Thoracic aorta (tissue), 2 donors: ENCODE data around the gene SDK2. TPM values are rescaled to one million over a fixed set of nuclear protein-coding genes. Genes with fewer than 3 reads are reported as not detected.

Experiments used
- ATAC-seq: fragments of 150-250 bp; one replicate; pipeline ENCODE4 v1.8.0; 2017; ENCODE audit warnings: low read depth; ENCODE audit not compliant: insufficient number of reproducible peaks, low FRiP score
- DNase-seq: peaks from one replicate; pipeline ENCODE4 v3.0.0-alpha.2; 2020; ENCODE audit warnings: low spot score
- H3K27ac ChIP-seq, 2 donors: fragments of 200-600 bp; sonication (generic); 1 replicate in 1 of 2; 2 replicates in 1 of 2; pipeline ENCODE4 v1.5.1; 2016; ENCODE audit warnings: mild to moderate bottlenecking in 2 of 2, moderate library complexity in 2 of 2
- H3K27me3 ChIP-seq: fragments of 200-600 bp; sonication (generic); replicated peaks from 2 replicates; pipeline ENCODE4 v1.6.0; 2016; ENCODE audit warnings: mild to moderate bottlenecking; ENCODE audit not compliant: insufficient read depth
- H3K36me3 ChIP-seq: fragments of 200-600 bp; sonication (generic); one replicate; pipeline ENCODE4 v1.5.1; 2016
- H3K4me1 ChIP-seq, 2 donors: fragments of 200-600 bp; sonication (generic); 1 replicate in 1 of 2; 2 replicates in 1 of 2; pipeline versions ENCODE4 v1.5.1 to v1.6.0; 2016; ENCODE audit warnings: low read depth in 2 of 2, mild to moderate bottlenecking in 1 of 2; ENCODE audit not compliant: control insufficient read depth in 1 of 2
- H3K4me3 ChIP-seq: fragments of 200-600 bp; sonication (generic); 2 replicates; pipeline ENCODE4 v1.5.1; 2016; ENCODE audit warnings: mild to moderate bottlenecking
- H3K9me3 ChIP-seq: fragments of 200-600 bp; sonication (generic); 2 replicates; pipeline ENCODE4 v1.5.1; 2016
- CTCF ChIP-seq: fragments of 200-600 bp; sonication (generic); IDR thresholded peaks from one replicate; pipeline ENCODE4 v1.5.1; 2019; ENCODE audit warnings: antibody characterized with exemption
- total RNA-seq, 2 donors: library from RNA; depleted of rRNA; stranded (reverse); fragments of >200 nt; gene quantifications; one replicate each; pipeline versions ENCODE4 v1.1.0 to v1.2.3, GENCODE V29; 2016

SDK2 gene
- total RNA-seq, 2 donors from 2014 or later, result 6.0 to 8.9 TPM

- no peak for TF ChIP-seq CTCF
- no peaks in the 10 kb centered on the region for H3K36me3 ChIP-seq
- DNase-seq (no peak), ATAC-seq (no peak)
- H3K27ac ChIP-seq, result no peak overlapping the region
- H3K4me3 ChIP-seq, result no peak overlapping the region
- no peaks in the 10 kb centered on the region for H3K27me3 ChIP-seq
- H3K9me3 ChIP-seq, result no peaks in the 10 kb centered on the region
- no peaks in the 10 kb centered on the region for H3K4me1 ChIP-seq
Measured at GRCh38 chr17:73400915-73401545, 243.2 kb downstream of the SDK2 start.

DNA sequence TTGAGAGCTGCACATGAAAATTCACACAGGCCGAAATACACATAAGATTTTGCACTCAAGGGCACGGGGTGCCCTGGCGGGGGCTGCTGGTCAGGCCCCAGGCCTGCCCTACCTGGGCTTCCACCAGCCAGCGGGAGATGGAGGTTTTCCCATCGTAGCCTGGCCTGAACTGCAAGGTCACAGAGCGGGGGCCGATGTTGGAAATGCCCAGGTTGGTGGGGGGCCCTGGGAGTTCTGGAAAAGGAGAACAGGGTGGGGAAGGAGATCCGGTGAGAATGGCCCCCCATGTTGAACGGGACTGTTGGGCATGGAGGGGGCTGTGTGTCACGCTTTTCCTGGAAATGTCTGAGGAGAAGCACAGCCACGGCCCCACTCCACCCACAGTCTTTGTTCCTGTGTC, 245.2 kb downstream of the SDK2 start:
- DNase-seq, result no peak
- Histone ChIP-seq H3K27ac (no peak overlapping the region), H3K4me1 (no peaks in the 10 kb centered on the region), H3K27me3 (no peaks in the 10 kb centered on the region), H3K4me3 (no peak overlapping the region), H3K36me3 (no peaks in the 10 kb centered on the region), H3K9me3 (no peaks in the 10 kb centered on the region)
- no peak for TF ChIP-seq CTCF
- no peak for ATAC-seq

DNA sequence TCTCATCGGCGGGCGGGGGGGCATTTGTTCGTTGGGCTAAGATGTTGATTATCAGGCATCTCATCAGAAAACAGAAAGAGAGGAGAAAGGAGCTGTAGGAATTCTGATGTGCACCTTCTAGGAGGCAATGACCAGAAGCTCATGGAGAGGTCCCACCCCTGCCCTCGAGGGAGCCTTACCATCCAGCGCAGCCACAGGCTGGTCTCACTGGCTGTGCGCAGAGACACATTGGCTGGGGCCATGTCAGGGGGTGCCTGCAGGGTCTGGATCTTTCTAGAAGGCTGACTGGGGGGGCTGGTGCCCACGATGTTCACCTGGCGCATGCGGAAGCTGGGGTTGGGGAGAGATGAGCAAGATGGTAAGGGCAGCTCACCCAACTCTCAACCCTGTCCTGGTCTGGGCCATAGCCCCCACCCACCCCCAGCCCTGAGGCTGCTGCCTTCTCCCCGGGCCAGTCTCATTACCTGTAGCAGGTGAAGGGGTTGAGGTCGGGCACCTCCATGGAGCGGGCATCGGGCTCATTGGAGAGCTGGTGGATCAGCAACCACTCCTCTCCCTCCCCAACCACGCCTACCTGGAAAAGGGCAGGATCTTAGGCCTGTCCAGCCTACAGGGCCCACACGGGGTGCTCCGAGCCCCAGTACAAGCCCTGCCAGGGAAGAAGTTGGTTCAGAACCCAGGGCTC, 246.2 kb downstream of the SDK2 start:
- DNase-seq, result no peak
- Histone ChIP-seq H3K4me3 (no peak overlapping the region), H3K4me1 (no peaks in the 10 kb centered on the region), H3K27me3 (no peaks in the 10 kb centered on the region), H3K27ac (no peak overlapping the region), H3K36me3 (no peaks in the 10 kb centered on the region), H3K9me3 (no peaks in the 10 kb centered on the region)
- TF ChIP-seq CTCF, result no peak
- ATAC-seq, result no peak

DNA sequence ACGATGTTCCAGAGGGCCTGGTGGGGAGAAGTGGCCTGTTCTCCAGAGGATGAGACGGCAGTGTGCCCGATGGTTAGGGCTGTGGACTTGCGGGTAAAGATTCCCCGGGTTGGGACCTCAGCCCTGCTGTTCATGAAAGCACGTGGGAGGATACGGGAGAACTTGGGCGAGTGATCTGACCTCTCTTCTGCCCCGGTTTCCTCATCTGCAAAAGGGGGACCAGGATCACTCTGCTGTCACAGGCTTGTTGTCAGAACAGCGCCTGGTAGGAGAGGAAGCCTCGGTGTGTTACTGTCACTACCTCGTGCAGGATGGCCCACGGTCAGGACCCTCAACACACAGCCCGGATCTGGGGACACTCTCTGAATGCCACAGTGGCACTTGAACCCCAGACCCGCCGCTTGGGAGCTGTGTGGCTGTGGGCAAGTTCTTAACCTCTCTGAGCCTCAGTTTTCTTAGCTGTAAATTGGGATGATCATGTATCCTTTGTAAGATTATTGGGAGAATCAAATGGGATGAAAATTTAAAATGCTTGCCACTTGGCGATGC, 246.9 kb downstream of the SDK2 start:
- no peaks in the 10 kb centered on the region for H3K9me3 ChIP-seq
- no peaks in the 10 kb centered on the region for H3K4me1 ChIP-seq
- H3K4me3 ChIP-seq, result no peak overlapping the region
- no peak for TF ChIP-seq CTCF
- no peaks in the 10 kb centered on the region for H3K36me3 ChIP-seq
- no peak overlapping the region for H3K27ac ChIP-seq
- no peaks in the 10 kb centered on the region for H3K27me3 ChIP-seq
- no peak for ATAC-seq
- DNase-seq, result no peak

DNA sequence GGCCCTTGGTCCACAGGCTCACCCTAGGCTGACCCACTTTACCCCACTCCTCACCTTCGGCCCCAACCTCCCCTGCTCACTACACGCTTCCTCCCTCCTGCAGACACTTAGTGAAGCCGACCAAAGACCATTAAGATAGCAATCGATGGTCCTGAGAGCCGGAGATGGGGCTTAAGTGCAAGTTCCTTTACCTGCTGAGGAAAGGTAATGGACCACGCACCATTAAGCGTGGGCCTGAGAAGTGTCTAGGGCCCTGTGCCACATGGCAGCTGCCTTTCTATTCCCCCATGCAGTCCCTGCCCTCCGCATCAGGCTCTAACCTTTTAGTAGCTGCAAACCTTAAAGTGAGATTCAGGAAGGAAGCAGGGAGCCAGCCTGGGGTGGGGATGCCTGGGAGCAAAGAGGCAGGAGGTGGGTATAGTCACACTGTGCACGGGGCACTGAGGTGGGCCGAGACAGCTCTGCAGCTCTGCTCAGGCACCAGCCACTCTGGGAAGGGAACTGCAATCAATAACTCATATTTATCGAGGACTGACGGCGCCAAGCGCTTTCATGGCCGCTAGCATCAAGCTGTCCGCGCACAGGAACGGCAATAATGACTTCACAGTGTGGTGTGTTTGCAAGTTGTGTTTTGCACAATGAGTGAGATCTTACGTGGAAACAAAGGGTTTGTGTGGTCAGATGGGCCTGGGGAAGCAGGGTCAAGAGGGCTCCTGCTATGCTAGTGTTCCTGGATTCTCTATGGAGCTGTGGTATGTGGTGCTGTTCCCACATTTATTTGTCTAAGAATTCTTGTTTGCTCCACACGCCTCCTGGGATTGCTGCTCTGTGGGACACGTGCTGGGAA, 247.6 kb downstream of the SDK2 start:
- no peaks in the 10 kb centered on the region for H3K9me3 ChIP-seq
- no peak overlapping the region for H3K27ac ChIP-seq
- no peak for ATAC-seq
- no peaks in the 10 kb centered on the region for H3K27me3 ChIP-seq
- TF ChIP-seq CTCF, result no peak
- H3K36me3 ChIP-seq, result no peaks in the 10 kb centered on the region
- H3K4me3 ChIP-seq, result no peak overlapping the region
- no peaks in the 10 kb centered on the region for H3K4me1 ChIP-seq
- DNase-seq, result no peak
